GM21723 (cell line): ENCODE data around the gene LIN7C.
"Not testable (repeated sequence)": the region's sequence is repeated elsewhere in the genome, so short reads cannot be mapped to it uniquely, and the experiment has no call there.

ENCODE experiments used
- ATAC-seq: cut with Tn5 transposase; IDR thresholded peaks from one replicate; pipeline ENCODE4 v1.9.1; 2021; ENCODE audit warnings: mild to moderate bottlenecking, moderate library complexity; ENCODE audit not compliant: unreplicated experiment

LIN7C gene

GRCh38 chr11:27506200-27507182, at the start of gene LIN7C:
TSS of gene LIN7C (minus strand) at chr11:27506769. CDS start at chr11:27506752, 17 bp downstream.
- ATAC-seq: peak; percentile 96

GRCh38 chr11:27555264-27555663, 48.7 kb upstream of the LIN7C start:
- no peak for ATAC-seq

- ATAC-seq: no peak
These were observed 46.6 kb upstream of the LIN7C start for GRCh38 chr11:27553186-27553585.

GRCh38 chr11:27552341-27552740, 45.8 kb upstream of the LIN7C start:
- no peak for ATAC-seq

GRCh38 chr11:27551127-27551526, 44.6 kb upstream of the LIN7C start:
- no peak for ATAC-seq

GRCh38 chr11:27545946-27546345, 39.4 kb upstream of the LIN7C start:
- ATAC-seq: no peak

- no peak for ATAC-seq
These were observed 38.5 kb upstream of the LIN7C start for GRCh38 chr11:27545035-27545434.

- ATAC-seq: no peak
These were observed 35.2 kb upstream of the LIN7C start for GRCh38 chr11:27541790-27542189.

- no peak for ATAC-seq
These were observed 33.5 kb upstream of the LIN7C start for GRCh38 chr11:27540051-27540450.

- ATAC-seq: no peak
These were observed 28.5 kb upstream of the LIN7C start for GRCh38 chr11:27535103-27535502.

- ATAC-seq: no peak
These were observed 26.2 kb upstream of the LIN7C start for GRCh38 chr11:27532652-27533325.

GRCh38 chr11:27528712-27529111, 22.1 kb upstream of the LIN7C start:
- no peak for ATAC-seq

- ATAC-seq: no peak
These were observed 20.0 kb upstream of the LIN7C start for GRCh38 chr11:27526535-27526934.

- ATAC-seq: no peak
These were observed 19.4 kb upstream of the LIN7C start for GRCh38 chr11:27525824-27526516.

- ATAC-seq: no peak
These were observed 17.6 kb upstream of the LIN7C start for GRCh38 chr11:27524155-27524554.

GRCh38 chr11:27520226-27520625, 13.7 kb upstream of the LIN7C start:
- no peak for ATAC-seq

GRCh38 chr11:27518518-27518917, 11.9 kb upstream of the LIN7C start:
- ATAC-seq: no peak

- not testable (repeated sequence) for ATAC-seq
These were observed 10.9 kb upstream of the LIN7C start for GRCh38 chr11:27517490-27517889.

- ATAC-seq: no peak
These were observed 8.0 kb upstream of the LIN7C start for GRCh38 chr11:27514558-27514957.

- ATAC-seq: no peak
These were observed 7.5 kb upstream of the LIN7C start for GRCh38 chr11:27514076-27514475.

- no peak for ATAC-seq
These were observed 6.8 kb upstream of the LIN7C start for GRCh38 chr11:27513389-27513788.
